Stimulated activated CD4-positive, alpha-beta T cell treated with anti-CD3 and anti-CD28 coated beads, Interleukin-12 subunit alpha, Interleukin-12 subunit beta, amount 100 ng/mL, for 48 hours (primary cell): Measurements from ENCODE around the gene SSC5D.
A peak's percentile ranks its signal among the peaks of the same experiment; 100 is the strongest.

Experiments used
- DNase-seq, 3 donors: peaks; one replicate each; pipeline ENCODE4 v3.0.0-alpha.2; 2020; ENCODE audit warnings: low read depth in 2 of 3, low spot score in 1 of 3

The SSC5D gene

GRCh38 chr19:55472463-55472862 is 15.8 kb upstream of the SSC5D start:
- DNase-seq = no peak

- DNase-seq = no peak
Observed at GRCh38 chr19:55473225-55474012, 14.8 kb upstream of the SSC5D start.

GRCh38 chr19:55474269-55475265 is 13.7 kb upstream of the SSC5D start:
- no peak for DNase-seq

- DNase-seq = peak; percentile 95 to 99 (median 95)
Observed at GRCh38 chr19:55476100-55476775, 12.0 kb upstream of the SSC5D start, which contains the start of gene ZNF628. Gene ZNF628, plus strand, starts transcription at chr19:55476617. Its CDS starts 3,294 bp downstream, at chr19:55479911.

GRCh38 chr19:55477905-55478304 is 10.3 kb upstream of the SSC5D start:
- no peak for DNase-seq

GRCh38 chr19:55478364-55478763 is 9.9 kb upstream of the SSC5D start:
- no peak for DNase-seq

GRCh38 chr19:55479045-55479444 is 9.2 kb upstream of the SSC5D start:
- no peak for DNase-seq

GRCh38 chr19:55479451-55480230 is 8.6 kb upstream of the SSC5D start:
- DNase-seq = no peak

GRCh38 chr19:55481148-55481793 is 7.0 kb upstream of the SSC5D start:
- DNase-seq = no peak

GRCh38 chr19:55481794-55482155 is 6.5 kb upstream of the SSC5D start:
- no peak for DNase-seq

GRCh38 chr19:55482156-55482961 is 5.9 kb upstream of the SSC5D start:
- no peak for DNase-seq

GRCh38 chr19:55482967-55483705 is 5.1 kb upstream of the SSC5D start:
- no peak for DNase-seq

GRCh38 chr19:55483706-55484592 is 4.3 kb upstream of the SSC5D start:
- DNase-seq = no peak

GRCh38 chr19:55484593-55485438 is 3.4 kb upstream of the SSC5D start, which contains the start of gene NAT14:
Gene NAT14, plus strand, starts transcription at chr19:55485188. Its CDS starts 521 bp downstream, at chr19:55485709.
- DNase-seq = peak; percentile 21 to 64 (median 52)

GRCh38 chr19:55485439-55486011 is 2.7 kb upstream of the SSC5D start:
- no peak for DNase-seq
